ENCODE measurements around the gene WWOX.

Gene WWOX

DNA sequence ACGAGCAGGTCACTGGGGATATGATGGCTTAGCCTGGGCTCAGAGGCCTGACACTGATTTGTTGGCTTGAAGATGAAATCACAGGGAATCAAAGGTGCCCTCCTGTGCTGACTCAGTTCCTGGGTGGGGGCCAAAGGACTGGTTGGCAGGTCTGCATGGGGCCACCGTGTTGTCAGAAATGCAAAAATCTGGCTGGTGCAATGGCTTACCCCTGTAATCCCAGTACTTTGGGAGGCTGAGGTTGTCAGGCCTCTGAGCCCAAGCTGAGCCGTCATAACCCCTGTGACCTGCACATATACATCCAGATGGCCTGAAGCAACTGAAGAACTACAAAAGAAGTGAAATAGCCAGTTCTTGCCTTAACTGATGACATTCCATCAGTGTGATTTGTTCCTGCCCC is 314.2 kb downstream of the WWOX start:
- no peak overlapping the region for H3K4me3 ChIP-seq (ENCODE audit: low read depth, low read length)
- TF ChIP-seq, protein P1, sequence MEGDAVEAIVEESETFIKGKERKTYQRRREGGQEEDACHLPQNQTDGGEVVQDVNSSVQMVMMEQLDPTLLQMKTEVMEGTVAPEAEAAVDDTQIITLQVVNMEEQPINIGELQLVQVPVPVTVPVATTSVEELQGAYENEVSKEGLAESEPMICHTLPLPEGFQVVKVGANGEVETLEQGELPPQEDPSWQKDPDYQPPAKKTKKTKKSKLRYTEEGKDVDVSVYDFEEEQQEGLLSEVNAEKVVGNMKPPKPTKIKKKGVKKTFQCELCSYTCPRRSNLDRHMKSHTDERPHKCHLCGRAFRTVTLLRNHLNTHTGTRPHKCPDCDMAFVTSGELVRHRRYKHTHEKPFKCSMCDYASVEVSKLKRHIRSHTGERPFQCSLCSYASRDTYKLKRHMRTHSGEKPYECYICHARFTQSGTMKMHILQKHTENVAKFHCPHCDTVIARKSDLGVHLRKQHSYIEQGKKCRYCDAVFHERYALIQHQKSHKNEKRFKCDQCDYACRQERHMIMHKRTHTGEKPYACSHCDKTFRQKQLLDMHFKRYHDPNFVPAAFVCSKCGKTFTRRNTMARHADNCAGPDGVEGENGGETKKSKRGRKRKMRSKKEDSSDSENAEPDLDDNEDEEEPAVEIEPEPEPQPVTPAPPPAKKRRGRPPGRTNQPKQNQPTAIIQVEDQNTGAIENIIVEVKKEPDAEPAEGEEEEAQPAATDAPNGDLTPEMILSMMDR (IDR thresholded peaks at IDR 0.05; ENCODE audit: insufficient read depth, low read depth, low read length, missing control alignments), result no peak
- no peak for DNase-seq (ENCODE audit: low read depth)

GRCh38 chr16:78415013-78415412 is 315.6 kb downstream of the WWOX start:
- TF ChIP-seq, protein P1 (IDR thresholded peaks at IDR 0.05; ENCODE audit: insufficient read depth, low read depth, low read length, missing control alignments), result no peak
- no peak for DNase-seq (ENCODE audit: low read depth)
- H3K4me3 ChIP-seq (ENCODE audit: low read depth, low read length), result no peak overlapping the region

DNA sequence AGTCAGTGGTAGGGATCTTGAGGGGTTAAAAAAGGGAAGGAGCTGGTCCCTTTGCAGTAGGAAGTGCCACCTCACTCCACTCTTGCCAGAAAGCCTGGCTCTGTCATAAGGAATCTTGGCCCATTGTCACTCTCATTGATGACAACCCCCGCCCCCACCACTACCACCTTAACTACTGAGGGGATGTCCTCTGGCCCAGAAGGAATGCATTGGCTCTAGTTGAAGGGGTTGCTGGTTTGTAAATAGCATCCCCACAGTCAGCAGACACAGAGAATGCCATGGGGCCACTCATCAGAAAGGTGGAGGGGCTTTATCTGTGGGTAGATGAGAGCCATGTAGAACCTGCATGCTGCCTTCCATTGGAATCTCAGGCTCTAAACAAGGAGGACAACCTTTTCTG is 316.2 kb downstream of the WWOX start:
- TF ChIP-seq, protein P1 (IDR thresholded peaks at IDR 0.05; ENCODE audit: insufficient read depth, low read depth, low read length, missing control alignments), result no peak
- no peak overlapping the region for H3K4me3 ChIP-seq (ENCODE audit: low read depth, low read length)
- no peak for DNase-seq (ENCODE audit: low read depth)

- no peak overlapping the region for H3K4me3 ChIP-seq (ENCODE audit: low read depth, low read length)
- no peak for DNase-seq (ENCODE audit: low read depth)
- TF ChIP-seq, protein P1 (IDR thresholded peaks at IDR 0.05; ENCODE audit: insufficient read depth, low read depth, low read length, missing control alignments), result no peak
Observed at GRCh38 chr16:78416400-78416799, 316.9 kb downstream of the WWOX start.

- TF ChIP-seq, protein P1 (IDR thresholded peaks at IDR 0.05; ENCODE audit: insufficient read depth, low read depth, low read length, missing control alignments), result no peak
- DNase-seq (ENCODE audit: low read depth), result no peak
Observed at GRCh38 chr16:78421181-78421708, 321.8 kb downstream of the WWOX start.

GRCh38 chr16:78425281-78425680 is 325.8 kb downstream of the WWOX start:
- TF ChIP-seq, protein P1 (IDR thresholded peaks at IDR 0.05; ENCODE audit: insufficient read depth, low read depth, low read length, missing control alignments), result no peak
- H3K4me3 ChIP-seq (ENCODE audit: low read depth, low read length), result no peak overlapping the region
- no peak for DNase-seq (ENCODE audit: low read depth)

More at GRCh38 chr16:78421181-78421708, 321.8 kb downstream of the WWOX start:
- H3K4me3 ChIP-seq (ENCODE audit: low read depth, low read length), result no peak overlapping the region

DNA sequence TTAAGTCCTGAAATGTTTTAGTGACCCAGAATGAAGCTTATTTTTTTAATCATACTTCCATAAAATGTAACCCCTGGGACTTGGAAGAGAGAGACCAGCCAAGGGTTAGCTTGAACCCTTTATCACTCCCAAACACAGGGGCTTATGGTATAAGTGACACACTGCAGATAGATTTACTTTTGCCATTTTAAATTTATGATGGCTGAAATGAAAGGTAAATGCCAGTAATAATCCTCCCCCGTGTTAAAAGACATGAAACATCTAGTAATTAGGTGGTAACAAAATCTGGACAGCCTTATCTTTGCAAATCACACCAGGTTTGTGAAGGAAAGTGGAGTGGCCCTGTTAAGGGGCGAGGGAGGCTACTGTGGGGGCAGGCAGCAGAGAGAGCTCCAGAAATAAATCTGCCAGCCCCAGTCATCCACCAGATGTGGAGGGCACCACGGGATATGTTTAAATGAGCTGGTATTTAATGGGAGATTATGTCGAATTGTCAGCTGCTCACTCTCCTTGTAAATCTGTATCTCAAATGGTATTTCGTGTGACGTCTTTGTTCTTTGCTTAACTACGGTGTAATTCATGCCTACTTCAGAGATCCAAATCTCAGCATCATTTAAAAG is 326.5 kb downstream of the WWOX start:
- no peak for DNase-seq (ENCODE audit: low read depth)
- H3K4me3 ChIP-seq (ENCODE audit: low read depth, low read length), result no peak overlapping the region
- TF ChIP-seq, protein P1 (IDR thresholded peaks at IDR 0.05; ENCODE audit: insufficient read depth, low read depth, low read length, missing control alignments), result no peak
